ENCODE results near the gene MYO3B. TPM values are rescaled to one million over a fixed set of nuclear protein-coding genes. Genes with fewer than 3 reads are reported as not detected.

The MYO3B gene
- total RNA-seq, 2 donors from 2014 or later, result 0.05 to 0.32 TPM

GRCh38 chr2:170264522-170264860 is 86.5 kb downstream of the MYO3B start:
- no peaks in the 10 kb centered on the region for H3K9me3 ChIP-seq
- no peak overlapping the region for H3K27ac ChIP-seq
- intact Hi-C loops (cut with DNase I), result no loop called here
- H3K36me3 ChIP-seq, result no peaks in the 10 kb centered on the region
- TF ChIP-seq, protein P1, sequence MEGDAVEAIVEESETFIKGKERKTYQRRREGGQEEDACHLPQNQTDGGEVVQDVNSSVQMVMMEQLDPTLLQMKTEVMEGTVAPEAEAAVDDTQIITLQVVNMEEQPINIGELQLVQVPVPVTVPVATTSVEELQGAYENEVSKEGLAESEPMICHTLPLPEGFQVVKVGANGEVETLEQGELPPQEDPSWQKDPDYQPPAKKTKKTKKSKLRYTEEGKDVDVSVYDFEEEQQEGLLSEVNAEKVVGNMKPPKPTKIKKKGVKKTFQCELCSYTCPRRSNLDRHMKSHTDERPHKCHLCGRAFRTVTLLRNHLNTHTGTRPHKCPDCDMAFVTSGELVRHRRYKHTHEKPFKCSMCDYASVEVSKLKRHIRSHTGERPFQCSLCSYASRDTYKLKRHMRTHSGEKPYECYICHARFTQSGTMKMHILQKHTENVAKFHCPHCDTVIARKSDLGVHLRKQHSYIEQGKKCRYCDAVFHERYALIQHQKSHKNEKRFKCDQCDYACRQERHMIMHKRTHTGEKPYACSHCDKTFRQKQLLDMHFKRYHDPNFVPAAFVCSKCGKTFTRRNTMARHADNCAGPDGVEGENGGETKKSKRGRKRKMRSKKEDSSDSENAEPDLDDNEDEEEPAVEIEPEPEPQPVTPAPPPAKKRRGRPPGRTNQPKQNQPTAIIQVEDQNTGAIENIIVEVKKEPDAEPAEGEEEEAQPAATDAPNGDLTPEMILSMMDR (IDR thresholded peaks at IDR 0.05), result no peak
- no peak for DNase-seq
- no peak overlapping the region for H3K9ac ChIP-seq (ENCODE audit: low read depth in 2 of 2, low read length in 2 of 2)
- no peak overlapping the region for H3K4me3 ChIP-seq
- no peaks in the 10 kb centered on the region for H3K4me1 ChIP-seq
- H3K27me3 ChIP-seq, result no peaks in the 10 kb centered on the region

GRCh38 chr2:170264865-170265264 is 86.9 kb downstream of the MYO3B start:
- TF ChIP-seq, protein P1 (IDR thresholded peaks at IDR 0.05), result no peak
- no peaks in the 10 kb centered on the region for H3K4me1 ChIP-seq
- no peaks in the 10 kb centered on the region for H3K27me3 ChIP-seq
- no peak overlapping the region for H3K27ac ChIP-seq
- H3K9ac ChIP-seq (ENCODE audit: low read depth in 2 of 2, low read length in 2 of 2), result no peak overlapping the region
- no peak overlapping the region for H3K4me3 ChIP-seq
- no peaks in the 10 kb centered on the region for H3K36me3 ChIP-seq
- no peak for DNase-seq
- intact Hi-C loops (cut with DNase I), result no loop called here
- H3K9me3 ChIP-seq, result no peaks in the 10 kb centered on the region

DNA sequence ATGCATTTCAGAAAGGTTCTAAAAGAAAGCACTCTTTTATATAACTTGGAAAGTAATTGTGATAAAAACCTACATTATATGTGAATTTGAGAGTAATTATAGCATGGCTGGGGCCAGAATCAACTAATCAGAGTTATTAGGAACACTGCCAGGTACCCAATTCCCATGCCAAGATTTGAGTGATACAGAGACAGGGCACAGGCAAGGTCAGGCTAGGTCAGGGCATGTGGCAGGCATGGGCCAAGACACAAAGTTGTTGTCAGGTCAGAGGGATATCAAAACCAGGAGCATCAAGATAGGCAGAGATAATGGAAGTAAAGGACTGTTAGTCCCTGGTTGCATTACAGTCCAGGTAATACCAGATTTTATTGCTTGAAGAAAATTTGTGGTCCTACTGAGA is 87.4 kb downstream of the MYO3B start:
- TF ChIP-seq, protein P1 (IDR thresholded peaks at IDR 0.05), result no peak
- no peak overlapping the region for H3K9ac ChIP-seq (ENCODE audit: low read depth in 2 of 2, low read length in 2 of 2)

GRCh38 chr2:170266358-170266757 is 88.4 kb downstream of the MYO3B start:
- H3K27me3 ChIP-seq, result no peaks in the 10 kb centered on the region
- DNase-seq, result no peak
- intact Hi-C loops (cut with DNase I), result no loop called here
- no peak overlapping the region for H3K9ac ChIP-seq (ENCODE audit: low read depth in 2 of 2, low read length in 2 of 2)
- TF ChIP-seq, protein P1 (IDR thresholded peaks at IDR 0.05), result no peak
- H3K36me3 ChIP-seq, result no peaks in the 10 kb centered on the region
- no peaks in the 10 kb centered on the region for H3K9me3 ChIP-seq
- H3K4me3 ChIP-seq, result no peak overlapping the region
- no peak overlapping the region for H3K27ac ChIP-seq
- no peaks in the 10 kb centered on the region for H3K4me1 ChIP-seq

More for the DNA sequence above, 87.4 kb downstream of the MYO3B start:
- H3K4me3 ChIP-seq, result no peak overlapping the region
- intact Hi-C loops (cut with DNase I), result no loop called here
- H3K4me1 ChIP-seq, result no peaks in the 10 kb centered on the region
- no peaks in the 10 kb centered on the region for H3K36me3 ChIP-seq
- H3K27ac ChIP-seq, result no peak overlapping the region
- H3K27me3 ChIP-seq, result no peaks in the 10 kb centered on the region
- H3K9me3 ChIP-seq, result no peaks in the 10 kb centered on the region
- DNase-seq, result no peak

- Histone ChIP-seq H3K4me3 (no peak overlapping the region), H3K4me1 (no peaks in the 10 kb centered on the region), H3K27me3 (no peaks in the 10 kb centered on the region), H3K9ac (ENCODE audit: low read depth in 2 of 2, low read length in 2 of 2) (no peak overlapping the region), H3K9me3 (no peaks in the 10 kb centered on the region), H3K36me3 (no peaks in the 10 kb centered on the region), H3K27ac (no peak overlapping the region)
- TF ChIP-seq, protein P1 (IDR thresholded peaks at IDR 0.05), result no peak
- no peak for DNase-seq
- intact Hi-C loops (cut with DNase I), result no loop called here
Observed at GRCh38 chr2:170267071-170267470, 89.1 kb downstream of the MYO3B start.

Data from colonic mucosa (tissue), 4 donors.